BLaER1 treated with 17β-estradiol and CSF1 and Interleukin-3, amounts not matched to agents 10 nM and 100 nM (cell line): Measurements from ENCODE around the gene VRTN.

Experiments
- H3K27ac ChIP-seq, 11 experiments: shearing (Covaris generic); formaldehyde crosslinking; 2 replicates each; pipeline ENCODE4 v1.8.1; 2022
- H3K27me3 ChIP-seq, 11 experiments: shearing (Covaris generic); formaldehyde crosslinking; 2 replicates each; pipeline ENCODE4 v1.8.1; 2022
- H3K36me3 ChIP-seq, 11 experiments: shearing (Covaris generic); formaldehyde crosslinking; 2 replicates each; pipeline ENCODE4 v1.8.1; 2022
- H3K4me1 ChIP-seq, 10 experiments: shearing (Covaris generic); formaldehyde crosslinking; 2 replicates each; pipeline ENCODE4 v1.8.1; 2022
- H3K4me2 ChIP-seq, 11 experiments: shearing (Covaris generic); formaldehyde crosslinking; 2 replicates each; pipeline ENCODE4 v1.8.1; 2022
- H3K4me3 ChIP-seq, 10 experiments: shearing (Covaris generic); formaldehyde crosslinking; 2 replicates each; pipeline ENCODE4 v1.8.1; 2022
- H3K9ac ChIP-seq, 11 experiments: shearing (Covaris generic); formaldehyde crosslinking; 2 replicates each; pipeline ENCODE4 v1.8.1; 2022
- H3K9me3 ChIP-seq, 11 experiments: shearing (Covaris generic); formaldehyde crosslinking; replicated peaks in 1 of 11; 2 replicates each; pipeline ENCODE4 v1.8.1; 2022
- H4K20me1 ChIP-seq, 11 experiments: shearing (Covaris generic); formaldehyde crosslinking; 2 replicates each; pipeline ENCODE4 v1.8.1; 2022
- Cebpa-rat ChIP-seq, 11 experiments: shearing (Covaris generic); IDR thresholded peaks; 2 replicates each; pipeline ENCODE4 v1.8.1; 2022

Gene VRTN

DNA sequence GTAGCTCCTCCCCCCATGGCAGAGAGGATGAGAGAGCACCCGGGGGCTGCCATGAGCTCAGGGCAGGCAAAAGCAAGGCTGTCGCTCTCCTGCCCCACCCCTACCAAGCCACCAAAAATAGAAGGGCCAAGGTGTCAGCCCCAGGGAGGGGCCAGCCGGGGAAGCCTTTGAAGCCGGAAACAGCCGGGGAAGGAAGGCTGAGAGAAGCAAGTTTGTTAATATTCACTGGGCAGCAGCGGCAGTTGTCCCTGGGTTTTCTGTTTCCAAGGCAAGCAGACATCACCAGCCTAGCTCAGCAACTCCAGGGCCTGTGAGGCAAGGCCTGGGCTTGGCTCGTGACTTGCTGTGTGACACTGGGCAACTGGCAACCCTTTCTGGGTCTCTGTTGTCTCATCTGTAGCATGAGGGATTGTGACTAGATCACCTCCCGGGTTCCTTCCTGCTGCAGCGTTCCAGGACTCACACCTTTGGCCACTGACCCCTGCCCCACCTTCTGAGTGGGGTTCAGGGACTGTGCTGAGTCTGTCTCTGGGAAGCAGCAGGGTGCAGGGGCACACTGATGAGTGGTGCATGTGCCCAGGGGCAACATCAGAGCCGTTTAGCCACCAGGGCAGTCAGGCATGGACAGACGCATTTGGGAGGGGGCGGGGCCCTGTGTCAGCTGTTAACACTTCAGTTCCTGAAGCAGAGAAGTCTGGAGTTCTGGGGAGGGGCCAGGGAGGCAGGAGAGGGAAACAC is 53.4 kb downstream of the VRTN start:
- no peaks in the 10 kb centered on the region for H4K20me1 ChIP-seq
- H3K4me1 ChIP-seq: peaks cover 34 to 79% (median 72%) of the 10 kb centered on the region in 10 experiments
- no peaks in the 10 kb centered on the region for H3K27me3 ChIP-seq
- peak overlapping the region; percentile 96 to 100 (median 98) for H3K4me2 ChIP-seq
- H3K4me3 ChIP-seq: peak overlapping the region; percentile 27 to 66 (median 54)
- no peaks in the 10 kb centered on the region for H3K36me3 ChIP-seq
- H3K27ac ChIP-seq: peak overlapping the region; percentile 78 to 93 (median 87)
- no peak for TF ChIP-seq Cebpa-rat (IDR thresholded peaks at IDR 0.05)
- no peaks in the 10 kb centered on the region for H3K9me3 ChIP-seq
- peak overlapping the region; percentile 69 to 86 (median 79) for H3K9ac ChIP-seq

DNA sequence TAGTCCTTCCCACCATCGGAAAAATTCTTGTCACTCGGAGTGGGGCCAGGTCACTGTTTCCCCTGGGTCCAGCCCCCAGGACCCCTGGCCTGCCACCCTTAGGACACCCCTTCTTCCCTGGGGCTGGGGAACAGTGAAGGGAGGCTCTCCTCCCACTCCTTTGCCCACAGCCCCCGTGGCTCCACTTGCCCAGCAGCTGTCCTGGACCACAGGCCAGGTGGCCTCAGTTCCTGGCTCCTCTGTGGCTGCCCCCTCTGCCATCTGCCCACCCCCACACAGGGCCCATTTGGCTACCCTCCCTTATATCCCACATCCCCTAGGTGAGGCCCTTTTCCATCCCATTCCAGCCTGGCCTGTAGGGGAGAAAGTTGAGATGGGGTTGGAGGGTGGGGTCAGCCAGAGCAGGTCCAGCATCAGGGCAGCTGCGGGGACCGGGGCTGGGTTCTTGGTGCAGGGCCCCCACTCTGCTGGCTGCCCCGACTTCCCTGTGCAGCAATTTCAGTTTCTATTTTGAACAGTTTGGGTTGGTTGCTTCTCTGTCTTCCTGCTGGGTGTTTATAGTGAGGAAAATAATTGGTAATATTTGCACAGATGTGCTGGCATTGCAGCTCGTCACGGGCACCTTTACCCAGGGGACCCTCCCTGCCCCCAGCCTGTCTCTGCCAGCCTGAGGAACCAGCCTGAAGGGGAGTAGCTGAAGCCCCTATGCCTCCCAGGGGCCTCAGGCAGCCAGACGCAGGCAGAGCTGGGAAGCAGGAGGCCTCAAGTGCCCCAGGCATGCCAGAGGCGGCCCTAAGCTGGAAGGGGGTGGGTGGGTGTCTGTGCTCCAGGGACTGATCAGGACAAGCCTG is 54.4 kb downstream of the VRTN start:
- TF ChIP-seq Cebpa-rat (IDR thresholded peaks at IDR 0.05): peak in 4 of 11 experiments; percentile 34 to 63 (median 45); a peak in 4 of 22 replicates
- Histone ChIP-seq H3K27me3 (no peaks in the 10 kb centered on the region), H3K4me3 (peak overlapping the region; percentile 27 to 66 (median 54)), H3K9ac (peak overlapping the region; percentile 69 to 86 (median 79)), H3K4me1 (peaks cover 41 to 86% (median 82%) of the 10 kb centered on the region in 10 experiments), H3K36me3 (no peaks in the 10 kb centered on the region), H3K4me2 (peak overlapping the region; percentile 96 to 100 (median 98)), H3K27ac (peak overlapping the region; percentile 78 to 93 (median 87)), H4K20me1 (no peaks in the 10 kb centered on the region), H3K9me3 (no peaks in the 10 kb centered on the region)

DNA sequence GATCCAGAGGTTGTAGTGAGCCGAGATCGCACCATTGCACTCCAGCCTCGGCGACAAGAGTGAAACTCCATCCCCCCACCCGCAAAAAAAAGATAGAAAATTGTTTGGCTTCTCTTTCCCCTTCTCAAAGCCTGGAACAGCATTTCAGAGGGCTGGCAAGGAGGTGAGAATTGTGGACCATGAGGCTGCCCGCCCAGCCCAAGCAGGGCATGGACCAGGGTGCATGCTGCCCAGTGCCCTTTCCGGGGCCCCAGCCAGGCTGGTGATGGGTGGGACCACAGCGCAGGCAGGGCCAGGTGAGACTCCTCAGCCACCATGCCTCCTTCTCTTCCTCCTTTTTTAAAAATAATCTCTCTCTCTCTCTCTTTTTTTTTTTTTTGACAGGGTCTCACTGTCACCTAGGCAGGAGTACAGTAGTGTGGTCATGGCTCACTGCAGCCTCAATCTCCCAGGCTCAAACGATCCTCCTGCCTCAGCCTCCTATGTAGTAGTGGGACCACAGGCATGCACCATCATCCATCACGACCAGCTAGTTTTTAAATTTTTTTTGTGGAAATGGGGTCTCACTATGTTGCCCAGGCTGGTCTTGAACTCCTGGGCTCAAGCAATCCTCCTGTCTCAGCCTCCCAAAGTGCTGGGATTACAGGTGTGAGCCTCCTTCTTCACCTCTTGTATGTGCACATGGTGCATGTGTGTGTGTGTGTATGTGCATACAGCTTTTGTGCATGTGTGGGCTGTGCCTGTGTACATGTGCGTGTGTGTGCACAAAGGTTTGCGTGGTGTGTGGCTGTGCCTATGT is 55.5 kb downstream of the VRTN start:
- H4K20me1 ChIP-seq: no peaks in the 10 kb centered on the region
- H3K27ac ChIP-seq: peak overlapping the region in 10 of 11 experiments; percentile 78 to 93 (median 88); a peak in 20 of 22 replicates
- no peaks in the 10 kb centered on the region for H3K36me3 ChIP-seq
- no peaks in the 10 kb centered on the region for H3K27me3 ChIP-seq
- no peaks in the 10 kb centered on the region for H3K9me3 ChIP-seq
- peaks cover 42 to 95% (median 90%) of the 10 kb centered on the region in 10 experiments for H3K4me1 ChIP-seq
- peak overlapping the region in 1 of 10 experiments; percentile 59; a peak in 1 of 20 replicates for H3K4me3 ChIP-seq
- peak overlapping the region; percentile 96 to 100 (median 98); a peak in 21 of 22 replicates for H3K4me2 ChIP-seq
- TF ChIP-seq Cebpa-rat (IDR thresholded peaks at IDR 0.05): no peak
- H3K9ac ChIP-seq: peak overlapping the region in 9 of 11 experiments; percentile 69 to 86 (median 79); a peak in 16 of 22 replicates

DNA sequence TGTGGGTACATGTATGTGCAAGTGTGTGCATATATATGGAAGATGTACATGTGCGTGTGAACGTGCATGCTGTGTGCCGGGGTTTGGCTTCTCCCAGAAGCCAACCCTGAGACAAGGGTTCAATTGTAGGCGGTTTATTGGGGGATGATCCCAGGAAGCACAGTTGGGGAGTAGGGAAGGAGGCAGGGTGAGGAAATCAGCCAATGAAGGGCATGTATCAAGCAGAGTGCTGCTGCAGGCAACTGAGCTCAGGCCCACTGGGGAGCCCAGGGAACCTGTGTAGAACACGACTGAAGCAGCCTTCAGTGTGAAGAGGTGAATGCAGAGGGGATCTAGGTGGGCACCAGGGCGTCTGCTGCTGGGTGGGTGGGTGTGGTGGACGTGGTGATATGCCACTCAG is 56.2 kb downstream of the VRTN start:
- Histone ChIP-seq H4K20me1 (no peaks in the 10 kb centered on the region), H3K27ac (peak overlapping the region in 1 of 11 experiments; percentile 91; a peak in 3 of 22 replicates)

DNA sequence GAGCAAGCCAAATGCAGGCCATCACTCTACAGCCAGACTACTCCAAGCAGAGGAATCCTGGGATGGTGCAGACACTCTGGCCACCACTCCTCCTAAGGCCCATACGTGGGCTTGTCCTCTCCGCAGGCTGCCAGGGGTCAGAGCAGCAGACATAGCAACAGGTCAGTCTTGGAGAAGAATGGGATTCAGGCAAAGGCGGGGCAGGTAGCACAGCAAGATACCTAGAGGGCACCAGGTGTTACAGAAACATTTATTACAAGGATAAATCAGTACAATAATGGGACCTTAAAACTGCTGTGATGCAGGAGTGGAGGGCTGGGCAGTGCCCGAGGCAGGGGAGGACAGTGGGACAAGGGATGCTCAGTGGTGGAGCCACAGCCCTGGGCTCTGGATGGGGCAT is 57.4 kb downstream of the VRTN start:
- H3K27ac ChIP-seq: no peak overlapping the region
- no peaks in the 10 kb centered on the region for H3K27me3 ChIP-seq
- no peak for TF ChIP-seq Cebpa-rat (IDR thresholded peaks at IDR 0.05)
- H4K20me1 ChIP-seq: no peaks in the 10 kb centered on the region
- no peak overlapping the region for H3K4me3 ChIP-seq
- H3K9me3 ChIP-seq: no peaks in the 10 kb centered on the region
- H3K36me3 ChIP-seq: no peaks in the 10 kb centered on the region
- peak overlapping the region in 8 of 11 experiments; percentile 16 to 100 (median 98); a peak in 10 of 22 replicates for H3K4me2 ChIP-seq
- no peak overlapping the region for H3K9ac ChIP-seq
- H3K4me1 ChIP-seq: peaks cover 38 to 84% (median 76%) of the 10 kb centered on the region in 10 experiments

More for the DNA sequence above, 56.2 kb downstream of the VRTN start:
- Histone ChIP-seq H3K36me3 (no peaks in the 10 kb centered on the region), H3K4me3 (no peak overlapping the region), H3K9me3 (no peaks in the 10 kb centered on the region), H3K4me1 (peaks cover 42 to 94% (median 89%) of the 10 kb centered on the region in 10 experiments), H3K9ac (no peak overlapping the region), H3K4me2 (peak overlapping the region in 9 of 11 experiments; percentile 16 to 100 (median 97); a peak in 14 of 22 replicates), H3K27me3 (no peaks in the 10 kb centered on the region)
- TF ChIP-seq Cebpa-rat (IDR thresholded peaks at IDR 0.05): no peak

DNA sequence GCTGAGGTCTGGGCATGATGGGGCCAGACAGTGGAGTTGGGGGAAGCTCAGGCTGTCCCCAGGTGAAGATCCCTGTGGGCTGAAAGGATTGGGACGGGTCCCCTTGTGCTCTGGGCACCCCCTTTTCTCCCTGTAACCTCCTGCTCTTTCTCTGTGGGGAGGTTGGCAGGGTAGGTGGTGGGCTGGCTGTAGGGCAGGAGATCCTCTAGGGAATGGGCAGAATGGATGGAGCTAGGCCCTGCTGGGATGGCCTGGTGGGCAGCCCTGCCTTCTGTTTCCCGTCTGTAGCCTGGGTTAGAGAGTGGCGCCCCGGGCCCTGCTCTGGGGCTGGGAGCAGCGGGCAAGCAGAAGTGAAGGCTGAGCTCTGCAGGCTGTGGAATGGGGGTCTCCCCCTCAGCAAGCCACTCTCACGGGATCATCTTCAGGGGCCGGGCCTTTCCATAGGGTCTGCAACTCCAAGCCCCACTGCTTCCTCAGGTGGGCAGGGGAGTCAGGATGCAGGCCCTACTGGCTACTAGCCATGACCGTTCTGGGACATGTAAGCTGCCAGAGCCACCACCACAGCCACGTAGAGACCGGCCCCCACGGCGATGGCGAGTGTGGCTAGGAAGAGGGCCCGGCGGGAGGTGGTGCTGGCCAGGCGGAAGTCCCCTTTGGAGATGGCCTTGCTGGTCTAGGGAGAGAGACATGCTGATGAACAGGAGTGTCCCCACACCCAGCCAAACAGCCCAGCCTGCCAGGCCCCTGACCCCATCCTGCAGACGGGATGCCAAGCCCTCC is 58.9 kb downstream of the VRTN start:
- H3K27me3 ChIP-seq: no peaks in the 10 kb centered on the region
- H3K27ac ChIP-seq: peak overlapping the region in 3 of 11 experiments; percentile 1 to 42 (median 2); a peak in 1 of 22 replicates
- H3K4me1 ChIP-seq: peaks cover 23 to 68% (median 61%) of the 10 kb centered on the region in 10 experiments
- H3K9me3 ChIP-seq: no peaks in the 10 kb centered on the region
- peak overlapping the region; percentile 21 to 100 (median 71); a peak in 21 of 22 replicates for H3K4me2 ChIP-seq
- H3K9ac ChIP-seq: peak overlapping the region in 3 of 11 experiments; percentile 6 to 26 (median 11); a peak in 1 of 22 replicates
- no peaks in the 10 kb centered on the region for H4K20me1 ChIP-seq
- no peak overlapping the region for H3K4me3 ChIP-seq
- no peak for TF ChIP-seq Cebpa-rat (IDR thresholded peaks at IDR 0.05)
- no peaks in the 10 kb centered on the region for H3K36me3 ChIP-seq

DNA sequence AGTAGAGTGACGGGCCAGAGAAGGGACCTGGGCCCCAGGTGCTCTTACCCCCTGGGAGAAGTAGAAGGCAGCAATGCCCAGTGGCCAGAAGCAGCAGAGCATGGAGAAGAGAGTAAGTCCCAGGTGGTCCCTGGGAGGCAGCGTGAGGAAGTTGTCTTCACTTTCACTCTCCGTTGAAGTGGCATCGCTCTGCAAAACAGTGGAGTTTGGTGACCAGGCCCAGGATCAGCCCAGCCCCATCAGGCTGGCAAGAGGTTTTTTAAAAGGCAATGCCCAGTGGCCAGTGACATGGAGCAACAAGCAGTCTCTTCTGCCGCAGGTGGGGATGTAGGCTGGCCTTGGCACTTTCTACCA is 59.5 kb downstream of the VRTN start:
- Histone ChIP-seq H3K36me3 (no peaks in the 10 kb centered on the region), H3K9ac (peak overlapping the region in 3 of 11 experiments; percentile 6 to 26 (median 11); a peak in 1 of 22 replicates), H3K27me3 (no peaks in the 10 kb centered on the region), H3K9me3 (no peaks in the 10 kb centered on the region), H4K20me1 (no peaks in the 10 kb centered on the region), H3K27ac (peak overlapping the region in 2 of 11 experiments; percentile 2 to 42; a peak in 1 of 22 replicates), H3K4me2 (peak overlapping the region; percentile 21 to 100 (median 71); a peak in 21 of 22 replicates), H3K4me3 (no peak overlapping the region), H3K4me1 (peaks cover 17 to 63% (median 55%) of the 10 kb centered on the region in 10 experiments)
- no peak for TF ChIP-seq Cebpa-rat (IDR thresholded peaks at IDR 0.05)

DNA sequence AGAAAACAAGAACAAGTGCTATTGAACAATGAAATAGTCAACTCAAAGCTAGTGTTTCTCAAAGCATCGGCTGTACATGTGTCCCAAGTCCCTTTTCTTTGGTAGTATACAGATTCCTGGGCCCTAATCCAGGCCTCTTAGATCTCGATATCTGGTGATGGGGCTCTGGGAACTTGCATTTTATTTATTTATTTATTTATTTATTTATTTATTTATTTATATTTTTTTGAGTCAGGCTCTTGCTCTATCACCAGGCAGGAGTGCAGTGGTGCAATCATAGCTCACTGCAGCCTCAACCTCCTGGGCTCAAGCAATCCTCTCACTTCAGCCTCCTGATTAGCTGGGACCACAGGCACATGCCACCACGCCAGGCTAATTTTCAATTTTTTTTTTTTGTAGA is 60.6 kb downstream of the VRTN start:
- no peaks in the 10 kb centered on the region for H3K27me3 ChIP-seq
- TF ChIP-seq Cebpa-rat (IDR thresholded peaks at IDR 0.05): no peak
- no peaks in the 10 kb centered on the region for H3K36me3 ChIP-seq
- H4K20me1 ChIP-seq: no peaks in the 10 kb centered on the region
- H3K9me3 ChIP-seq: no peaks in the 10 kb centered on the region
- H3K4me3 ChIP-seq: no peak overlapping the region
- H3K4me2 ChIP-seq: no peak overlapping the region
- peaks cover 7 to 52% (median 44%) of the 10 kb centered on the region in 10 experiments; a peak in 19 of 20 replicates for H3K4me1 ChIP-seq
- no peak overlapping the region for H3K27ac ChIP-seq
- H3K9ac ChIP-seq: no peak overlapping the region
